ENCODE measurements around the gene NOS3. TPM values are rescaled to one million over a fixed set of nuclear protein-coding genes. Genes with fewer than 3 reads are reported as not detected.
A peak's percentile ranks its signal among the peaks of the same experiment; 100 is the strongest.

Gene NOS3
- total and polyA plus RNA-seq, 9 of the 15 experiments (the other 6 are each of a cell fraction or from before 2014, with no cell fraction given), result 1.1 to 121 (median 23.6) TPM

DNA sequence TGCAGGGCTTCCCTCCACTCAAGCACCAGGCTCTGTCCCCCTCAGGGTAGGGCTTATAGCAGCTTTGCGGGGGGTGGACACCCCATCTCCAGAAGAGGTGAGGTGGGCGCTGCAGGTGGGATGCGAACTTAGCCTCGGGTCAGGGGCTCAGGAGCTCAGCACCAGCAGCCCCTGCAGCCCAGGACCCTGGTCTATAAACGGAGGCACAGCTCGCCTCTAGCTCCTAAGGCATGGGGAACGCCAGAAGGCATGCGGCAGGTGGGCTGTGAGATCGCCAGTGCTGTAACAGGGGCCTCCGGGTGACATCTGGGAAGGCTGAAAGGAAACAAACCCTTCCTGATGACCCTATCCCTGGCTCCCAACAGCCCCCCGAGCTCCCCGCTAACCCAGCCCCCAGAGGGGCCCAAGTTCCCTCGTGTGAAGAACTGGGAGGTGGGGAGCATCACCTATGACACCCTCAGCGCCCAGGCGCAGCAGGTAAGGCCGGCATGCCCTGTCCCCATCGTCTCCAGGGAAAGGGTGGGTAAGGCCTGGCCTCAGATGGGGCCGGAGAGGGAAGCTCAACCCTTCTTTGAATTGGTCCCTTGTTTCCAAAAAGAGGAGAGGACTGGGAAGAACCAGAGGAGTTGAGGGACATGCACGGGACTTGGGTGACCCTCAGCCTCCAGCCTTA is 4.2 kb downstream of the NOS3 start (continued):
- TF ChIP-seq, protein P1, sequence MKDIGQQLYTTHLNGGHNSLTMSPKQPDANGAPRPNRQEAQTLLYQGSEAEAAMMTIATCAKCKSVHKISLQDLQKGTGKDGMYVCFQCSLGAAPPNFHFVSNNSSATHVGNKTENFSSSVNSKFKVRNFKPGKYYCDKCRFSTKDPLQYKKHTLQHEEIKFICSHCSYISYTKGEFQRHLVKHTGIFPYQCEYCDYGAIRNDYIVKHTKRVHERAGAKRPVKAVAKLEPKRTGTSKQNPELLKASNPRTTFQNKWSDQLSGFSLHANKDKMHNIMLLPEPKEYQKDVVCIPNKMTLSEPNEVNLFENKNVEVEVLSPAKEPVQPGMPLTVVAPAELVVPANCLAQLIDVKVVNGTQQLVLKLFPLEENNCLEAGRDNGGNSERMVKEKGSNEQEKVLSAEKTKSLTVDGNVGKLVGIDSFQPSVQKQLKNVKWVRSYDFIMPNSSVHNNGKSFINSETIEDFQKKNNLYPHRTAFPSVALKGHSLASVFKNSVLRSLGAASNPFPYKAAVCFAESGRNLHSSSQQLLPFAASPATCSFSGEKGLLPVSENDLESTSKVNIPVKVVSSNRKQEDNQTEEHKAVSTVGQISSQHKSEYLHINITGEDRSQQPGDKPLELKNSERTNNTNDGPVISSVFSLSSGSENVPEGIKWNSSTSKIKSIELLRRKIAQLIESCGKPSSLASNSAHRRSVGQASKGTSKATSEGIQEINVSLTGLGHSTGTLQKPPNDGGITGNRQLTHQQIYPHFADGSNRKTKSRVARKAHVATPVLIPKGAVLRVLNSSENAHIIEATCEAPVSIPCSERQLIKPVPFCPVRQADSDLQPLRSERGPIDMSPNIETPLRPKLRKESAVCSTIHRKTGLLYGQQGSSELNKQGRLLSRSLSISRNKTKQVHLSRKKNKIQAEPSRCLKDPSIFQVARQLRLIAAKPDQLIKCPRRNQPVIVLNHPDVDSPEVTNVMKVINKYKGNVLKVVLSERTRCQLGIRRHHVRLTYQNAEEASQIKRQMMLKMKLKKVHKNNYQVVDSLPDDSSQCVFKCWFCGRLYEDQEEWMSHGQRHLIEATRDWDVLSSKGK (CRISPR knock-in tag; IDR thresholded peaks at IDR 0.05), result no peak
- TF ChIP-seq BMI1 (IDR thresholded peaks at IDR 0.05; ENCODE audit: low read length), result no peak
- TF ChIP-seq, protein P2, sequence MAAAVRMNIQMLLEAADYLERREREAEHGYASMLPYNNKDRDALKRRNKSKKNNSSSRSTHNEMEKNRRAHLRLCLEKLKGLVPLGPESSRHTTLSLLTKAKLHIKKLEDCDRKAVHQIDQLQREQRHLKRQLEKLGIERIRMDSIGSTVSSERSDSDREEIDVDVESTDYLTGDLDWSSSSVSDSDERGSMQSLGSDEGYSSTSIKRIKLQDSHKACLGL (CRISPR knock-in tag; IDR thresholded peaks at IDR 0.05; ENCODE audit: borderline replicate concordance, poor library complexity, severe bottlenecking), result peak; percentile 0
- TF ChIP-seq, protein P3, sequence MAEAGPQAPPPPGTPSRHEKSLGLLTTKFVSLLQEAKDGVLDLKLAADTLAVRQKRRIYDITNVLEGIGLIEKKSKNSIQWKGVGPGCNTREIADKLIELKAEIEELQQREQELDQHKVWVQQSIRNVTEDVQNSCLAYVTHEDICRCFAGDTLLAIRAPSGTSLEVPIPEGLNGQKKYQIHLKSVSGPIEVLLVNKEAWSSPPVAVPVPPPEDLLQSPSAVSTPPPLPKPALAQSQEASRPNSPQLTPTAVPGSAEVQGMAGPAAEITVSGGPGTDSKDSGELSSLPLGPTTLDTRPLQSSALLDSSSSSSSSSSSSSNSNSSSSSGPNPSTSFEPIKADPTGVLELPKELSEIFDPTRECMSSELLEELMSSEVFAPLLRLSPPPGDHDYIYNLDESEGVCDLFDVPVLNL (CRISPR knock-in tag; IDR thresholded peaks at IDR 0.05; ENCODE audit: low read depth), result no peak
- TF ChIP-seq, protein P4, sequence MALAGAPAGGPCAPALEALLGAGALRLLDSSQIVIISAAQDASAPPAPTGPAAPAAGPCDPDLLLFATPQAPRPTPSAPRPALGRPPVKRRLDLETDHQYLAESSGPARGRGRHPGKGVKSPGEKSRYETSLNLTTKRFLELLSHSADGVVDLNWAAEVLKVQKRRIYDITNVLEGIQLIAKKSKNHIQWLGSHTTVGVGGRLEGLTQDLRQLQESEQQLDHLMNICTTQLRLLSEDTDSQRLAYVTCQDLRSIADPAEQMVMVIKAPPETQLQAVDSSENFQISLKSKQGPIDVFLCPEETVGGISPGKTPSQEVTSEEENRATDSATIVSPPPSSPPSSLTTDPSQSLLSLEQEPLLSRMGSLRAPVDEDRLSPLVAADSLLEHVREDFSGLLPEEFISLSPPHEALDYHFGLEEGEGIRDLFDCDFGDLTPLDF (CRISPR knock-in tag; IDR thresholded peaks at IDR 0.05), result peak; percentile 30; the same call in 1 of the 2 replicates
- no peak for TF ChIP-seq MAFK (IDR thresholded peaks at IDR 0.05; ENCODE audit: low read length)
- TF ChIP-seq, protein P5, sequence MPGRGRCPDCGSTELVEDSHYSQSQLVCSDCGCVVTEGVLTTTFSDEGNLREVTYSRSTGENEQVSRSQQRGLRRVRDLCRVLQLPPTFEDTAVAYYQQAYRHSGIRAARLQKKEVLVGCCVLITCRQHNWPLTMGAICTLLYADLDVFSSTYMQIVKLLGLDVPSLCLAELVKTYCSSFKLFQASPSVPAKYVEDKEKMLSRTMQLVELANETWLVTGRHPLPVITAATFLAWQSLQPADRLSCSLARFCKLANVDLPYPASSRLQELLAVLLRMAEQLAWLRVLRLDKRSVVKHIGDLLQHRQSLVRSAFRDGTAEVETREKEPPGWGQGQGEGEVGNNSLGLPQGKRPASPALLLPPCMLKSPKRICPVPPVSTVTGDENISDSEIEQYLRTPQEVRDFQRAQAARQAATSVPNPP (IDR thresholded peaks at IDR 0.05; ENCODE audit: borderline replicate concordance, insufficient read depth, insufficient read length), result no peak
- TF ChIP-seq NFRKB (IDR thresholded peaks at IDR 0.05; ENCODE audit: low read depth), result no peak
- TF ChIP-seq NFE2 (IDR thresholded peaks at IDR 0.05; ENCODE audit: low read depth), result 0 out of 2 replicates have a peak, but pooled peaks have one; percentile 0
- TF ChIP-seq, protein P6, sequence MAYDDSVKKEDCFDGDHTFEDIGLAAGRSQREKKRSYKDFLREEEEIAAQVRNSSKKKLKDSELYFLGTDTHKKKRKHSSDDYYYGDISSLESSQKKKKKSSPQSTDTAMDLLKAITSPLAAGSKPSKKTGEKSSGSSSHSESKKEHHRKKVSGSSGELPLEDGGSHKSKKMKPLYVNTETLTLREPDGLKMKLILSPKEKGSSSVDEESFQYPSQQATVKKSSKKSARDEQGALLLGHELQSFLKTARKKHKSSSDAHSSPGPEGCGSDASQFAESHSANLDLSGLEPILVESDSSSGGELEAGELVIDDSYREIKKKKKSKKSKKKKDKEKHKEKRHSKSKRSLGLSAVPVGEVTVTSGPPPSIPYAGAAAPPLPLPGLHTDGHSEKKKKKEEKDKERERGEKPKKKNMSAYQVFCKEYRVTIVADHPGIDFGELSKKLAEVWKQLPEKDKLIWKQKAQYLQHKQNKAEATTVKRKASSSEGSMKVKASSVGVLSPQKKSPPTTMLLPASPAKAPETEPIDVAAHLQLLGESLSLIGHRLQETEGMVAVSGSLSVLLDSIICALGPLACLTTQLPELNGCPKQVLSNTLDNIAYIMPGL (CRISPR knock-in tag; IDR thresholded peaks at IDR 0.05), result peak; percentile 64; the same call in 1 of the 2 replicates
- TF ChIP-seq NR3C1 (CRISPR knock-in tag; IDR thresholded peaks at IDR 0.05), result 0 out of 2 replicates have a peak, but pooled peaks have one; percentile 22
- no peak for TF ChIP-seq ZNF76 (CRISPR knock-in tag; IDR thresholded peaks at IDR 0.05; ENCODE audit: borderline replicate concordance)
- TF ChIP-seq ELF4 (CRISPR knock-in tag; IDR thresholded peaks at IDR 0.05), result no peak
- TF ChIP-seq TOE1 (IDR thresholded peaks at IDR 0.05; ENCODE audit: borderline replicate concordance), result peak; percentile 11; the same call in 1 of the 2 replicates
- no peak; the same call in 1 of the 2 replicates for TF ChIP-seq TOE1 (CRISPR knock-in tag; IDR thresholded peaks at IDR 0.05; ENCODE audit: borderline replicate concordance, low read depth)
- no peak for TF ChIP-seq POLR3G (IDR thresholded peaks at IDR 0.05; ENCODE audit: extremely low read depth, insufficient read length, insufficient replicate concordance)
- TF ChIP-seq JUND (IDR thresholded peaks at IDR 0.05; ENCODE audit: borderline replicate concordance, low read depth, low read length), result no peak
- TF ChIP-seq JUND (tag; IDR thresholded peaks at IDR 0.05; ENCODE audit: borderline replicate concordance, low read depth, low read length), result no peak

Measured in K562 (cell line).